Mesenchymal stem cell (in vitro differentiated cells and primary cell): ENCODE measurements around the gene STK11IP.

Experiments
- DNase-seq: peaks from one replicate; pipeline ENCODE4 v3.0.0-alpha.2; 2013
- H2AFZ ChIP-seq: one replicate; pipeline ENCODE4 v1.6.1; 2013; ENCODE audit warnings: low read depth, mild to moderate bottlenecking, control low read depth, inconsistent platforms, low read length, moderate library complexity
- H2AK5ac ChIP-seq: 2 replicates; pipeline ENCODE4 v1.6.1; 2013; ENCODE audit warnings: low read length, moderate library complexity, mild to moderate bottlenecking, inconsistent platforms; ENCODE audit not compliant: severe bottlenecking
- H2BK120ac ChIP-seq: one replicate; pipeline ENCODE4 v1.6.1; 2013; ENCODE audit warnings: low read depth, mild to moderate bottlenecking, inconsistent platforms, low read length, moderate library complexity
- H2BK12ac ChIP-seq, 2 experiments: one replicate each; pipeline ENCODE4 v1.6.1; 2013; ENCODE audit warnings: inconsistent platforms in 2 of 2, low read length in 2 of 2, mild to moderate bottlenecking in 2 of 2, moderate library complexity in 2 of 2, control low read depth in 1 of 2
- H2BK15ac ChIP-seq: one replicate; pipeline ENCODE4 v1.6.1; 2013; ENCODE audit warnings: mild to moderate bottlenecking, low read depth, inconsistent platforms; ENCODE audit not compliant: poor library complexity, severe bottlenecking
- H2BK5ac ChIP-seq: 2 replicates; pipeline ENCODE4 v1.6.1; 2013; ENCODE audit warnings: low read depth, mild to moderate bottlenecking, low read length, control low read depth, inconsistent platforms; ENCODE audit not compliant: poor library complexity, severe bottlenecking
- H3K14ac ChIP-seq, 2 experiments: one replicate each; pipeline ENCODE4 v1.6.1; 2013; ENCODE audit warnings: inconsistent platforms in 2 of 2, low read length in 2 of 2, control low read depth in 1 of 2, mild to moderate bottlenecking in 1 of 2, moderate library complexity in 1 of 2
- H3K18ac ChIP-seq, 2 experiments: one replicate each; pipeline ENCODE4 v1.6.1; 2013; ENCODE audit warnings: inconsistent platforms in 2 of 2, low read length in 2 of 2, control low read depth in 1 of 2, low read depth in 1 of 2, mild to moderate bottlenecking in 1 of 2
- H3K23ac ChIP-seq, 2 experiments: one replicate each; pipeline ENCODE4 v1.6.1; 2013; ENCODE audit warnings: inconsistent platforms in 2 of 2, low read length in 2 of 2, mild to moderate bottlenecking in 2 of 2, moderate library complexity in 2 of 2, control low read depth in 1 of 2
- H3K27ac ChIP-seq: 2 replicates; pipeline ENCODE4 v1.5.1; 2013; ENCODE audit warnings: mild to moderate bottlenecking, moderate library complexity, low read length, control low read depth, inconsistent platforms; ENCODE audit not compliant: poor library complexity, severe bottlenecking
- H3K27me3 ChIP-seq, 2 experiments: 2 replicates each; pipeline versions ENCODE4 v1.6.1 to v1.7.0; 2013; ENCODE audit warnings: low read length in 2 of 2, mild to moderate bottlenecking in 2 of 2, moderate library complexity in 2 of 2, control low read depth in 1 of 2, inconsistent platforms in 1 of 2; ENCODE audit not compliant: control insufficient read depth in 1 of 2, insufficient read depth in 1 of 2
- H3K36me3 ChIP-seq, 2 experiments: 2 replicates each; pipeline versions ENCODE4 v1.6.1 to v1.7.0; 2013; ENCODE audit warnings: low read length in 2 of 2, control low read depth in 1 of 2, inconsistent platforms in 1 of 2, low read depth in 1 of 2, mild to moderate bottlenecking in 1 of 2; ENCODE audit not compliant: insufficient read depth in 2 of 2, control insufficient read depth in 1 of 2
- H3K4ac ChIP-seq, 2 experiments: one replicate each; pipeline ENCODE4 v1.6.1; 2013; ENCODE audit warnings: inconsistent platforms in 2 of 2, low read length in 2 of 2, mild to moderate bottlenecking in 2 of 2, moderate library complexity in 2 of 2, control low read depth in 1 of 2, low read depth in 1 of 2
- H3K4me1 ChIP-seq: 2 replicates; pipeline ENCODE4 v1.6.1; 2013; ENCODE audit warnings: low read depth, low read length, control low read depth; ENCODE audit not compliant: control insufficient read depth, insufficient read depth
- H3K4me2 ChIP-seq: 2 replicates; pipeline ENCODE4 v1.6.1; 2013; ENCODE audit warnings: low read length, mild to moderate bottlenecking, inconsistent platforms; ENCODE audit not compliant: poor library complexity, severe bottlenecking
- H3K4me3 ChIP-seq, 2 experiments: 2 replicates each; pipeline versions ENCODE4 v1.5.1 to v1.7.0; 2013; ENCODE audit warnings: low read length in 2 of 2, mild to moderate bottlenecking in 2 of 2, control low read depth in 1 of 2, low read depth in 1 of 2; ENCODE audit not compliant: insufficient read depth in 1 of 2
- H3K79me1 ChIP-seq: replicated peaks from 2 replicates; pipeline ENCODE4 v1.6.1; 2013; ENCODE audit warnings: mild to moderate bottlenecking, control low read depth, low read length, inconsistent platforms; ENCODE audit not compliant: poor library complexity, severe bottlenecking
- H3K9ac ChIP-seq: 2 replicates; pipeline ENCODE4 v1.7.0; 2013; ENCODE audit warnings: mild to moderate bottlenecking, low read length, moderate library complexity
- H3K9me3 ChIP-seq: 2 replicates; pipeline ENCODE4 v1.7.0; 2013; ENCODE audit warnings: mild to moderate bottlenecking, low read length; ENCODE audit not compliant: control insufficient read depth
- H4K8ac ChIP-seq: one replicate; pipeline ENCODE4 v1.6.1; 2013; ENCODE audit warnings: inconsistent platforms, mild to moderate bottlenecking, low read length, moderate library complexity
- H4K91ac ChIP-seq: one replicate; pipeline ENCODE4 v1.6.1; 2013; ENCODE audit warnings: mild to moderate bottlenecking, low read length, inconsistent platforms
- WGBS: methylation state at CpG from one replicate; pipeline ENCODE4 v1.1.7; 2013; ENCODE audit warnings: mixed read lengths; 5-methylcytosine and 5-hydroxymethylcytosine counted together

The STK11IP gene

DNA sequence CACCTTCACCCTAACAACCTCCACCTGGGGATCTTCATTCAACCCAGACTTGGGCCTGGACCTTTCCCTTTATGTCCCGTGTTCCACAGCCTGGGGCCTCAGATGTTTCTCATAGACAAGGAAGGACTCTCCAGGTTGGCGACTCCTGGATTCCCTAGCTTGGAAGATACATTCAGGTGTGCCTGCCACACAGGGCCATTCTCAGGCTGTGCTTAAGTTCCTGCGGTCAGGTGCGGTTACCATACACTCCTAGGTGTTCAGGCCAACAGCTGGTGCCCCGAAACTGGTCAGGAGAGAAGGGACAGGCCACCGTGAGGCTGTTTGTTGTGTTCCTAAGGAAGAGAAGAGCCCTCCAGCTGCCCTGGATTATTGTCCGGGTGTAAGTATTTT is 45.4 kb downstream of the STK11IP start:
- peaks cover 19% of the 10 kb centered on the region for H3K4me1 ChIP-seq
- H3K4ac ChIP-seq, result no peak overlapping the region
- H2BK15ac ChIP-seq, result no peak overlapping the region
- H3K4me3 ChIP-seq, result no peak overlapping the region
- H3K27me3 ChIP-seq, result no peaks in the 10 kb centered on the region
- no peak for DNase-seq
- peak overlapping the region; percentile 26 for H2AK5ac ChIP-seq
- H2BK120ac ChIP-seq, result no peak overlapping the region
- no peak overlapping the region for H2AFZ ChIP-seq
- no peak overlapping the region for H4K8ac ChIP-seq
- no peak overlapping the region for H3K23ac ChIP-seq
- 88% methylated on average over 7 of the region's 7 CpGs for WGBS
- no peaks in the 10 kb centered on the region for H3K9me3 ChIP-seq
- H2BK12ac ChIP-seq, result peak overlapping the region in 1 of 2 experiments; percentile 66
- no peaks in the 10 kb centered on the region for H3K79me1 ChIP-seq
- no peak overlapping the region for H3K27ac ChIP-seq
- no peak overlapping the region for H4K91ac ChIP-seq
- no peak overlapping the region for H2BK5ac ChIP-seq
- no peak overlapping the region for H3K14ac ChIP-seq
- no peak overlapping the region for H3K4me2 ChIP-seq
- H3K18ac ChIP-seq, result no peak overlapping the region
- peak overlapping the region; percentile 52 for H3K9ac ChIP-seq
- H3K36me3 ChIP-seq, result peaks cover 10 to 32% of the 10 kb centered on the region in 2 experiments

DNA sequence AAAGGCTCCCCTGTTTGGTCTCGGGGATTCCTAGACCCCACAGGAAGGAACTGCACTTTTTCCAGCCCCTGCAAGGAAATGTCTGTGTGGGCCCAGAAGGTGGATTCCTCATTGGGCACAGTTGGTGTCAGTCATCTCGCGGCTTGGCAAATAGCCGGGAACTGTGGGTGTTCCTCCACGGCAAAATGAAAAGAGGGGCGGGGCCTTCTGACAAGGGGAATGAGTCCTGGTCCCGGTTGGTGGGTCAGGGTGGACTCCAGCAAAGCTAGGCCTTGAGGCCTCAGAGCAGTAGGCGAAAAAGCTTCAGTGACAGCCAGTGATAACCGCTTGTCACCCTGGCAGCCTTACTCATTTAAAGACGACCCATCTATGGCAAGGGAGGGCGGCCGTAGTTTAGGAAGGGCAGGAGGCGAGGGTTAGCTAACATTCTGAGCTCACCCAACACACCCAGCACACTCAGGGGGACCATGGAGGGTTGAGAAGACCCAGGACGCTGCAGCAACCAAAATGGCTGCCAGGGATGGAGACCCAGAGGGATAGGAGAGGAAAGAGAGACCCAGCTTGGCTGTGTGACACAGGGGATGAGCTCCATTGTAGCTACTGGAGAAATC is 46.2 kb downstream of the STK11IP start:
- Histone ChIP-seq H3K79me1 (no peaks in the 10 kb centered on the region), H3K27me3 (no peaks in the 10 kb centered on the region), H4K91ac (no peak overlapping the region), H3K4me3 (no peak overlapping the region), H2AFZ (no peak overlapping the region), H3K18ac (no peak overlapping the region), H3K14ac (no peak overlapping the region), H2AK5ac (peak overlapping the region; percentile 14), H3K9me3 (no peaks in the 10 kb centered on the region), H3K4ac (no peak overlapping the region), H3K4me1 (peaks cover 19% of the 10 kb centered on the region), H2BK15ac (peak overlapping the region; percentile 12), H2BK12ac (peak overlapping the region in 1 of 2 experiments; percentile 1), H3K27ac (no peak overlapping the region), H4K8ac (no peak overlapping the region), H3K4me2 (no peak overlapping the region), H2BK120ac (no peak overlapping the region), H3K36me3 (peaks cover 10 to 24% of the 10 kb centered on the region in 2 experiments), H3K23ac (no peak overlapping the region), H2BK5ac (no peak overlapping the region), H3K9ac (no peak overlapping the region)
- no peak for DNase-seq
- 88% methylated on average over 14 of the region's 14 CpGs for WGBS

GRCh38 chr2:219644801-219645480 is 47.3 kb downstream of the STK11IP start:
- Histone ChIP-seq H3K9me3 (no peaks in the 10 kb centered on the region), H3K4me3 (peak overlapping the region in 1 of 2 experiments; percentile 8), H2BK12ac (no peak overlapping the region), H2BK120ac (no peak overlapping the region), H2BK5ac (no peak overlapping the region), H3K36me3 (peaks cover 10 to 17% of the 10 kb centered on the region in 2 experiments), H4K8ac (no peak overlapping the region), H2BK15ac (peak overlapping the region; percentile 81), H3K4me2 (no peak overlapping the region), H3K14ac (no peak overlapping the region), H3K27me3 (no peaks in the 10 kb centered on the region), H2AFZ (no peak overlapping the region), H3K4me1 (peaks cover 19% of the 10 kb centered on the region), H3K79me1 (no peaks in the 10 kb centered on the region), H3K27ac (no peak overlapping the region), H3K18ac (peak overlapping the region in 1 of 2 experiments; percentile 28), H3K23ac (no peak overlapping the region), H3K4ac (peak overlapping the region in 1 of 2 experiments; percentile 7), H3K9ac (peak overlapping the region; percentile 63), H2AK5ac (peak overlapping the region; percentile 36), H4K91ac (no peak overlapping the region)
- 81% methylated on average over 17 of the region's 17 CpGs for WGBS
- DNase-seq, result peak; percentile 8
